Mucosa of stomach (tissue), 1 donor: ENCODE data around the gene C12orf50.
"Not testable (repeated sequence)": the region's sequence is repeated elsewhere in the genome, so short reads cannot be mapped to it uniquely, and the experiment has no call there.

ENCODE experiments used
- H3K27me3 ChIP-seq: one replicate; pipeline ENCODE4 v1.7.0; 2013; ENCODE audit warnings: mild to moderate bottlenecking, low read length; ENCODE audit not compliant: control insufficient read depth, insufficient read depth
- H3K36me3 ChIP-seq: one replicate; pipeline ENCODE4 v1.7.0; 2013; ENCODE audit warnings: low read length; ENCODE audit not compliant: control insufficient read depth, insufficient read depth
- H3K4me1 ChIP-seq: one replicate; pipeline ENCODE4 v1.7.0; 2013; ENCODE audit warnings: mild to moderate bottlenecking, low read length; ENCODE audit not compliant: control insufficient read depth, insufficient read depth
- H3K4me3 ChIP-seq: one replicate; pipeline ENCODE4 v1.7.0; 2013; ENCODE audit warnings: low read length
- H3K9ac ChIP-seq: one replicate; pipeline ENCODE4 v1.7.0; 2013; ENCODE audit warnings: mild to moderate bottlenecking, low read length, moderate library complexity
- H3K9me3 ChIP-seq: one replicate; pipeline ENCODE4 v1.7.0; 2013; ENCODE audit warnings: mild to moderate bottlenecking, low read length, moderate library complexity; ENCODE audit not compliant: control insufficient read depth
- donor health status: Pancreatic carcinoma.

Gene C12orf50

DNA sequence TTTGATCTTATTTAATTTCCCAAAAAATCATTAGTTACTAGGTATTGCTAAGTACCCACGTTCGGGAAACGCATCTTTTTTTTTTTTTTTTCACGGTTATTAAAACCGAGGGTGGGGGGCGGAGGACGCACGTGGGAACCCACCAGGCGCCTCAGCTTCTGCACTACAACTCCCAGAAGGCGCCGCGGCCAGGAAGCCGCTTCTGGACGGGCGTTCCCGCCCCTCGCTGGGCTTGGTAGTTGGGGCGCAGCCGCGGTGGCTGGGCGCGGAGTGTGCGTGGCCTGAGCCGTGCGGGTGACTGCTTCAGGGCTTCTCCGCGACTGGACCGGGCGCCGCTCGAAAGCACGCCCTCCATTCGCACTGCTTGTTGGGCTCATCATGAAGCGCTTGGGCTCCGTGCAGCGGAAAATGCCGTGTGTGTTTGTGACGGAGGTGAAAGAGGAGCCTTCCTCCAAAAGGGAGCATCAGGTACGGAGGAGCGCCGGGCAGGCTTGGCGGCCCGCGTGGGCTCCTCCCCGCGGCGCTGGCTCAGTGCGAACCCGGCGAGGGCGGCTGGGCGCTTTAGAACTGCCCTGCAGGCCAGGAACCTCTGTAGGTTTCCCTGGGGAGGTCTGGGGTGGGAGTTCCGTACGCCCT lies 6.2 kb upstream of the C12orf50 start:
- H3K4me3 ChIP-seq, result peak overlapping the region; percentile 71
- H3K9ac ChIP-seq, result peak overlapping the region; percentile 87
- no peaks in the 10 kb centered on the region for H3K9me3 ChIP-seq
- H3K27me3 ChIP-seq, result no peaks in the 10 kb centered on the region
- H3K36me3 ChIP-seq, result no peaks in the 10 kb centered on the region
- H3K4me1 ChIP-seq, result peaks cover 7% of the 10 kb centered on the region

DNA sequence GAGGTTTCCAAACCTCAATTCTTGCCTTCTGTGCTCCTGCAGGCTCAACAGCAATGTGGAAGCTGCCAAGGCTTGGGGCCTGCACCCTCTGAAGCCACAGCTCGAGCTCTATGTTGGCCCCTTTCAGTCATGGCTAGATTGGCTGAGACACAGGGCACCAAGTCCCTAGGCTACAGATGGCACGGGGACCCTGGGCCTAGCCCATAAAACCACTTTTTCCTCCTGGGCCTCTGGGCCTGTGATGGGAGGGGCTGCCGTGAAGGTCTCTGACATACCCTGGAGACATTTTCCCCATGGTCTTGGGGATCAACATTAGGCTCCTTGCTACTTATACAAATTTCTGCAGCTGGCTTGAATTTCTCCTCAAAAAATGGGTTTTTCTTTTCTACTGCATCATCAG lies 2.0 kb upstream of the C12orf50 start:
- H3K36me3 ChIP-seq, H3K4me1 ChIP-seq, H3K9me3 ChIP-seq, H3K9ac ChIP-seq, H3K27me3 ChIP-seq, H3K4me3 ChIP-seq: not testable (repeated sequence)

DNA sequence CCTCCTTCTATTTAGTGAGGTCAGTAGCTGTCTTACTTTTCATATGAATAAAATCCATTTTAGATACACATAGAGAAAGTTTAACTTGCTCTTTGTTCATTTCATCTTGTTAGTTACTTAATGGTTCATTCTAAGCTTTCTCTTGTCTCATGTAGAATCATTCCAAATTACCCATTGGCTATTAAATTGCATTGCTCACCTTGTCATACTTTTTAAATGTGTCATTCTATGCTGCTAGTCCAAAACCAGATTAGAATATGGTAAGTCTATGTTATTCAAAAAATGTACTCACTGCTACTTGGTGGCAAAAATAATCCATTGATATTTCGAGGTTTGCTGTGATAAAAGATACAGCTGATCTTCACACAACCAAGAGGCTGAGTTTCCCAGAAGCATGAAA lies 3.0 kb downstream of the C12orf50 start:
- no peaks in the 10 kb centered on the region for H3K9me3 ChIP-seq
- H3K36me3 ChIP-seq, result no peaks in the 10 kb centered on the region
- no peaks in the 10 kb centered on the region for H3K27me3 ChIP-seq
- no peak overlapping the region for H3K9ac ChIP-seq
- no peaks in the 10 kb centered on the region for H3K4me1 ChIP-seq
- H3K4me3 ChIP-seq, result no peak overlapping the region

DNA sequence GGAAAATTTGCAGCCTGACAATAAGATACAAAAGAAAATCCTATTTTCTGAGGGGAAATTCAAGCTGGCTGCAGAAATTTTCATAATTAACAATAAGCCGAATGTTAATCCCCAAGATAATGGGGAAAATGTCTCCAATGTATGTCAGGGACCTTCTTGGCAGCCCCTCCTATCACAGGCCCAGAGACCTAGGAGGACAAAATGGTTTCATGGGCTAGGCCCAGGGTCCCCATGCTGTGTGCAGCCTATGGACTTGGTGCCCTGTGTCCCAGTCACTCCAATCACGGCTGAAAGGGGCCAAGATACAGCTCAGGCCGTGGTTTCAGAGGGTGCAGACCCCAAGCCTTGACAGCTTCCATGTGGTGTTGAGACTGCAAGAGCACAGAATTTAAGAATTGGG lies 11.2 kb downstream of the C12orf50 start:
- Histone ChIP-seq H3K4me1 (no peaks in the 10 kb centered on the region), H3K9ac (no peak overlapping the region), H3K4me3 (no peak overlapping the region), H3K36me3 (no peaks in the 10 kb centered on the region), H3K27me3 (no peaks in the 10 kb centered on the region), H3K9me3 (no peaks in the 10 kb centered on the region)

DNA sequence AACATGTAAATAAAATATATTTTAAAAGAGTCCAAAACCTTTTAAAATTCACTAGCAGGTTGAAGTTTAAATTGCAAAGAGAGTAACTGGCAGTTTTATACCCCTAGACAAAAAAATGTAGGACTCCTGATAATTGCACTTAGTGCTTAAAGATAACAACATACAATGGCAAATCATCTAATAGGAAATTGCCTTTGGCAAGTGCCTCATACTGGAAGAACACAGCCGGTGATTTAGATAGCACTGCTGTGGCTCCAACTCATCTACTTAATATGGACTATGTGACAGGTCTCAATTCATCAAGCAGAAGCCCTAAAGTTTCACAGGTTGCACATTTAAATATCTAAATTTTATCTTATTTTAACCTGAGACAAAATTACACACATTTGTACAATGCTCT lies 13.4 kb downstream of the C12orf50 start:
- Histone ChIP-seq H3K9me3 (no peaks in the 10 kb centered on the region), H3K4me1 (no peaks in the 10 kb centered on the region), H3K4me3 (no peak overlapping the region), H3K36me3 (no peaks in the 10 kb centered on the region), H3K9ac (no peak overlapping the region), H3K27me3 (no peaks in the 10 kb centered on the region)

DNA sequence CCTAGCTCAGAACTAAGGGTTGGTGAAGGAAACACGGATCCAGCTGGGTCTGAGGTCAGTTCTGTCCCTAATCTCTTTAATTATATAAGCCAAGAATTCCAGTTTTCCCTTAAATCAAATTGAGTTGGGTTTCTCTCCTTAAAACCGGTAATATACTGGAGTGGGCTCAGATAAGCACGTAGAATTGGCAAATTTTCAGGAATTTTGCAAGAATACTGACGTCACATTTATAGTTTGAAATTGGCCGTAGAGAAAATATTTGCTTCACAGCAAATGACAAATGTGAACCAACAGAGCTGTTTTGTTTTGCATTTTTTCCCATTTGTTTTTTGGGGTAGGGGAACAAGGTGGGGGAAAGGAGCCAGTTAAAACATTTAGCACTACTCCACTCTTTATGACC lies 17.4 kb downstream of the C12orf50 start:
- H3K4me3 ChIP-seq, result no peak overlapping the region
- H3K9ac ChIP-seq, result no peak overlapping the region
- H3K36me3 ChIP-seq, result no peaks in the 10 kb centered on the region
- H3K4me1 ChIP-seq, result no peaks in the 10 kb centered on the region
- no peaks in the 10 kb centered on the region for H3K27me3 ChIP-seq
- no peaks in the 10 kb centered on the region for H3K9me3 ChIP-seq

DNA sequence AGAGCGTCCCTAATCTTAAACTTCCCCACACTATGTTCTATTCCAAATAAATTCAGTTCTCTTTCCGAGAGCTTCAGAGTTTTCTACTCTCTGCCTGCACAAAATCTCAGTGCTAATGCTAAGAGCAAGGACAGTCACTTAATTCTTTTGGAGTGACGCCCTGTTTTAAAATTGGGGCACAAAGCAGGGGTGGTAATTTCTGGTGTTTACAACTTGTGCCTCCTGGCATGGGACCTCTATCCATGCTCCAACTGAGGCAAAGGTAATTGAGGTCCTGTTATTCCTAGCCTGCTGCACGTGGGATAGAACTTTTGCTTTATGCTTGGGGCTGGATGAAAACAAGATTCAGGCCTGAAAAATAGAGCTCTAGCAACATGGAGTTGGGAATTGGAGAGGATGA lies 22.9 kb downstream of the C12orf50 start:
- Histone ChIP-seq H3K9me3 (no peaks in the 10 kb centered on the region), H3K4me3 (no peak overlapping the region), H3K4me1 (no peaks in the 10 kb centered on the region), H3K9ac (no peak overlapping the region), H3K27me3 (no peaks in the 10 kb centered on the region), H3K36me3 (no peaks in the 10 kb centered on the region)

DNA sequence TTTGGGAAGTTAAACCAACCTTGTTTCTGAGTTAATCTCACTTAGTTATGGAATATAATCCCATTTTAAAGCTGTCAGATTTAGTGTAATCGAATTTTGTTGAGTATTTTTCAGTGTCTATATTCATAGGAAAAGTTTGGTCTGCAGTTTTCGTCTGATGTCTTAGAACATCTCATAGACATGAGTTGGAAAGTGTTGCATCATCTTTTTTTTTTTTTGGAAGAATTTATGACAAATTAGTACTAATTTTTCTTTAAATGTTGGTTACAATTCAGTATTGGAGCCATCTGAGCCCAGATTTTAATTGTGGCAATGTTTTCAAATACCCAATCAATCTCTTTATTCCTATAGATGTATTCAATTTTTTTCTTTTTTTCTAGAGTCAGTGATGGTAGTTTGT lies 27.9 kb downstream of the C12orf50 start:
- Histone ChIP-seq H3K27me3 (no peaks in the 10 kb centered on the region), H3K4me1 (no peaks in the 10 kb centered on the region), H3K36me3 (no peaks in the 10 kb centered on the region)

DNA sequence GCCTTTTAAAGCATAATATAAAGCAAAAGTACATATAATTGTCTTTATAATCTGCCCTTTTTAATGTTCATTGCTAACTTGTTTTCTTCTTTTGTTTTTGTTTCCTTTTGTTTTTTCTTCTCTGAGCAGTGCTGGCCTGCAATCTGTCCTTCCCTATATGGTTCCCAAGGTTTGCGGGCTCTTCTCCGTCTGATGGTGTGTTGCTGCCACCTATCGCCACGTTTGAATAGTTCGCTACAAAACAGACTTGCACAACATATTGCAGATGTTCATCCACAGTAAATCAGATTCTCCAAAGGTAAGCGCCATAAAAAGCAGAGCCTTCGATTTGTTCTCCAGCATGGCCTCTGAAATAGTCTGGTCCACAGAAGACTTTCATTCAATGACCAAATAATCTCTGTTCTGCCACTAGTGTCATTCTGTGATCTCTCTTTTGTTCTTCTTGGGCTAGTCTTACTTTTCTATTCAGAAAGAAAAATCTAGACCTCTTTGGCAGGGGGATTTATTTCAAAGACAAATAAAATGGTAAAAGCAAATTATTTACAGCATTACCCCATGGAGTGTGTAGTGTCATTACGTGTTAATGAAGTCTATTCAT lies 33.5 kb downstream of the C12orf50 start:
- H3K36me3 ChIP-seq, result no peaks in the 10 kb centered on the region
- no peaks in the 10 kb centered on the region for H3K27me3 ChIP-seq
- H3K4me1 ChIP-seq, result no peaks in the 10 kb centered on the region
- no peaks in the 10 kb centered on the region for H3K9me3 ChIP-seq
- no peak overlapping the region for H3K9ac ChIP-seq
- H3K4me3 ChIP-seq, result no peak overlapping the region

More for the DNA sequence above, 27.9 kb downstream of the C12orf50 start:
- H3K4me3 ChIP-seq, result no peak overlapping the region
- H3K9ac ChIP-seq, result no peak overlapping the region
- H3K9me3 ChIP-seq, result no peaks in the 10 kb centered on the region

DNA sequence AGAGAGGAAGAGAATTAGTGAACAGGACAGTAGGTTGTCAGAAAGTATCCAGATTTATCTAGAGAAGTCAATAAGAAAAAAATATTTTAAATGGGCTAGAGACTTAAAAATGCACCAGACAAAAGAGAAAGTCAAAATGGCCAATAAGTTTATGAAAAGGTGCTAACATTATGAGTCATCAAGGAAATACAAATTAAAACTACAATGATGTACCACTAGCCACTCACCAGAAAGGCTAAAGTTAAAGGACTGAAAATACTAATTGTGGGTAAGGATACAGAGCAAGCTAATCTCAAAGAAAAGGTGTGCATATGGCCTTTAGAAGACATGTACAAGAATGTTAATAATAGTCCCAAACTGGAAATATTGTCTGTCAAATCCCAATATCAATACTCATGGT lies 37.7 kb downstream of the C12orf50 start:
- Histone ChIP-seq H3K27me3 (no peaks in the 10 kb centered on the region), H3K9me3 (no peaks in the 10 kb centered on the region), H3K4me3 (no peak overlapping the region), H3K36me3 (no peaks in the 10 kb centered on the region), H3K4me1 (no peaks in the 10 kb centered on the region), H3K9ac (no peak overlapping the region)

DNA sequence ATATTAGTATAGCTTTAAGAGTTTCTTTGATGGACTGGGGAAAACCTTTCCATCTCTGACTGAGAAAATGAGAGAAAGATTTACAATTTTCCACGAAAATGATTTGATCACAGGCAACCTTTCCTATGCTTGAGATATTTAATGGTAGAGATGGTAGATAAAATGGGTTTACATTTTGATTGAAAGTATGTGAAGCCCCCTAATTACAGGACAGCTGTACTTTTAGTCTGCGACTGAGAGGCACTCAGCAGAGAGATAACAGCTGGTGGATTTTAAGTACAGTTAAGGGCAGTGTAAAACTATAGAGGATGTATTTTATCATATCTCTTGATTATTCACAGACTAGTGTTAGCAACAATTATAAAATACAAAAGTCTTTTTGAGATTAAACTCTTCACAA lies 40.7 kb downstream of the C12orf50 start:
- no peak overlapping the region for H3K4me3 ChIP-seq
- no peak overlapping the region for H3K9ac ChIP-seq
- H3K27me3 ChIP-seq, result no peaks in the 10 kb centered on the region
- H3K9me3 ChIP-seq, result no peaks in the 10 kb centered on the region
- no peaks in the 10 kb centered on the region for H3K36me3 ChIP-seq
- no peaks in the 10 kb centered on the region for H3K4me1 ChIP-seq

DNA sequence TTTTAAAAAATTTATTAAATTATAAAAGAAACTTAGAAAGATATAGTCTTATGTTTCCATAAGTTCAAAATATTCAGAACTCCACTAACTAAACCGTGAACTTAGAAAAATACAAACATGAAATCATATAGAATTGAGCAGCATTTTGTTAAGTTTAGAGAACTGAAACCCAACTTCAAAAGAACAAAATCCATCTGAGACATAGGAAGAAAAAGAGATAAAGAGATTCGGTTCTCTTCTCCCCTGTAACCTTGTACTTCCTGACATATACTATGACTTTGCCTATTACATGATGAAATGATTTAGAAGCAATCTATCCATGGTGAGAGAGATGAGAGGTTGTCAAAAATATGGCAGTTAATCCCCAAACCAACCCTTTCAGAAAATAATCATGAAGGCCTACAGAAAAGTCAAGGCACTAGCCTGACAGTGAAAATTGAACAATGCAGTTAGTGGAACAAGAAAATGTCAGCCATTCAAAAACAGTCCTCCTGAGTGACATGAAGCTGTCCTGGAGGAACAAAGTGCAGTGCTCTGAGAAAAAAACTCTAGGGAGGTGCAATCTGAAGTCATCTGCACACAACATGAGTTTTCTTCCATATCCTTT lies 44.0 kb downstream of the C12orf50 start:
- H3K27me3 ChIP-seq, result no peaks in the 10 kb centered on the region
- no peak overlapping the region for H3K9ac ChIP-seq
- no peaks in the 10 kb centered on the region for H3K4me1 ChIP-seq
- no peaks in the 10 kb centered on the region for H3K9me3 ChIP-seq
- H3K36me3 ChIP-seq, result no peaks in the 10 kb centered on the region
- no peak overlapping the region for H3K4me3 ChIP-seq
